Measurements from ENCODE around the gene SIGLEC7. TPM values are rescaled to one million over a fixed set of nuclear protein-coding genes. Genes with fewer than 3 reads are reported as not detected.

The SIGLEC7 gene
- total RNA-seq, result not detected

- DNase-seq, result no peak
Measured at GRCh38 chr19:51142119-51142518, at the start of gene SIGLEC7. Gene SIGLEC7 (plus strand): TSS chr19:51142301. CDS start chr19:51142370, 69 bp downstream.

GRCh38 chr19:51093101-51093500, 49.0 kb upstream of the SIGLEC7 start:
- no peak for DNase-seq

GRCh38 chr19:51093510-51094345, 48.4 kb upstream of the SIGLEC7 start:
- no peak for DNase-seq

- DNase-seq, result peak; percentile 12
Measured at GRCh38 chr19:51094696-51095279, 47.3 kb upstream of the SIGLEC7 start.

GRCh38 chr19:51096473-51097165, 45.5 kb upstream of the SIGLEC7 start:
- DNase-seq, result no peak

GRCh38 chr19:51097166-51097738, 44.8 kb upstream of the SIGLEC7 start:
- DNase-seq, result peak; percentile 65

GRCh38 chr19:51097796-51098195, 44.3 kb upstream of the SIGLEC7 start:
- DNase-seq, result no peak

GRCh38 chr19:51098365-51099046, 43.6 kb upstream of the SIGLEC7 start:
- no peak for DNase-seq

GRCh38 chr19:51099047-51099382, 43.1 kb upstream of the SIGLEC7 start:
- no peak for DNase-seq

GRCh38 chr19:51100601-51101000, 41.5 kb upstream of the SIGLEC7 start:
- DNase-seq, result no peak

- DNase-seq, result no peak
Measured at GRCh38 chr19:51101171-51101865, 40.8 kb upstream of the SIGLEC7 start.

GRCh38 chr19:51102991-51103390, 39.1 kb upstream of the SIGLEC7 start:
- DNase-seq, result no peak

GRCh38 chr19:51103926-51104341, 38.2 kb upstream of the SIGLEC7 start:
- DNase-seq, result no peak

- DNase-seq, result no peak
Measured at GRCh38 chr19:51107406-51108065, 34.6 kb upstream of the SIGLEC7 start.

- peak; percentile 97 for DNase-seq
Measured at GRCh38 chr19:51108066-51108804, 33.9 kb upstream of the SIGLEC7 start, which contains the start of gene CTU1. Gene CTU1 (minus strand): TSS chr19:51108409. CDS start chr19:51104569, 3,840 bp downstream.

GRCh38 chr19:51108805-51109146, 33.3 kb upstream of the SIGLEC7 start:
- DNase-seq, result no peak

- no peak for DNase-seq
Measured at GRCh38 chr19:51110666-51110971, 31.5 kb upstream of the SIGLEC7 start.

- no peak for DNase-seq
Measured at GRCh38 chr19:51111606-51112005, 30.5 kb upstream of the SIGLEC7 start.

- DNase-seq, result no peak
Measured at GRCh38 chr19:51114087-51114729, 27.9 kb upstream of the SIGLEC7 start.

- DNase-seq, result no peak
Measured at GRCh38 chr19:51116736-51117286, 25.3 kb upstream of the SIGLEC7 start.
